Measurements from ENCODE around the gene APMAP. TPM values are rescaled to one million over a fixed set of nuclear protein-coding genes. Genes with fewer than 3 reads are reported as not detected.

The APMAP gene
- total and polyA plus RNA-seq, 9 of the 15 experiments (the other 6 are each of a cell fraction or from before 2014, with no cell fraction given) = 6.7 to 18.2 (median 14.4) TPM

- H4K20me1 ChIP-seq (replicated peaks; ENCODE audit: control insufficient read depth, insufficient read depth, low read length) = no peaks in the 10 kb centered on the region
- H3K4me2 ChIP-seq (ENCODE audit: insufficient read depth, low read length) = no peak overlapping the region
- no peak overlapping the region for H3K9ac ChIP-seq (ENCODE audit: insufficient read depth in 1 of 2, low read depth in 2 of 2, low read length in 2 of 2)
- BruUV-seq (replicated peaks) = no TSS peak
- 88% methylated on average over 5 of the region's 6 CpGs for WGBS (ENCODE audit: insufficient coverage, low coverage, missing lambda C conversion rate)
- DNase-seq (ENCODE audit: extremely low read depth in 1 of 4, low spot score in 3 of 4) (no peak), ATAC-seq (no peak), FAIRE-seq (no peak)
- no peaks in the 10 kb centered on the region for H3K79me2 ChIP-seq (ENCODE audit: control insufficient read depth, insufficient read depth, low read length)
- H3K9me1 ChIP-seq (ENCODE audit: control insufficient read depth, insufficient read depth, low read length) = no peaks in the 10 kb centered on the region
- H3K36me3 ChIP-seq (ENCODE audit: control insufficient read depth, insufficient read depth, low read length) = peaks cover 22% of the 10 kb centered on the region; the same call in 2 of the 3 replicates
- no peaks in the 10 kb centered on the region for H3K4me1 ChIP-seq (replicated peaks in 1 of 2; ENCODE audit: control insufficient read depth in 2 of 2, insufficient read depth in 2 of 2, low read length in 2 of 2)
- intact Hi-C loops (cut with micrococcal nuclease) = no loop called here
- in situ Hi-C loops (cut with MboI) = no loop called here
- no peaks in the 10 kb centered on the region for H3K27me3 ChIP-seq (ENCODE audit: control insufficient read depth in 2 of 2, insufficient read depth in 2 of 2, low read length in 2 of 2)
- no peak overlapping the region for H2AFZ ChIP-seq (ENCODE audit: low read depth, low read length)
- no peaks in the 10 kb centered on the region for H3K9me3 ChIP-seq (replicated peaks; ENCODE audit: control insufficient read depth, insufficient read depth, low read depth, low read length)
- H3K27ac ChIP-seq (ENCODE audit: extremely low read depth, low read depth, low read length) = no peak overlapping the region
- H3K4me3 ChIP-seq = no peak overlapping the region
- ChIA-PET POLR2A (no interaction called here), CTCF (ENCODE audit: low intra/inter-chr PET ratio) (no interaction called here)
- no peak for TF ChIP-seq EHMT2 (IDR thresholded peaks at IDR 0.05)
- TF ChIP-seq, protein P1, sequence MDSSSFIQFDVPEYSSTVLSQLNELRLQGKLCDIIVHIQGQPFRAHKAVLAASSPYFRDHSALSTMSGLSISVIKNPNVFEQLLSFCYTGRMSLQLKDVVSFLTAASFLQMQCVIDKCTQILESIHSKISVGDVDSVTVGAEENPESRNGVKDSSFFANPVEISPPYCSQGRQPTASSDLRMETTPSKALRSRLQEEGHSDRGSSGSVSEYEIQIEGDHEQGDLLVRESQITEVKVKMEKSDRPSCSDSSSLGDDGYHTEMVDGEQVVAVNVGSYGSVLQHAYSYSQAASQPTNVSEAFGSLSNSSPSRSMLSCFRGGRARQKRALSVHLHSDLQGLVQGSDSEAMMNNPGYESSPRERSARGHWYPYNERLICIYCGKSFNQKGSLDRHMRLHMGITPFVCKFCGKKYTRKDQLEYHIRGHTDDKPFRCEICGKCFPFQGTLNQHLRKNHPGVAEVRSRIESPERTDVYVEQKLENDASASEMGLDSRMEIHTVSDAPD (CRISPR knock-in tag; IDR thresholded peaks at IDR 0.05) = no peak
- TF ChIP-seq HOXB6 (CRISPR knock-in tag; IDR thresholded peaks at IDR 0.05; ENCODE audit: borderline replicate concordance) = no peak
- no peak for TF ChIP-seq TSC22D4 (tag; IDR thresholded peaks at IDR 0.05)
- TF ChIP-seq, protein P2, sequence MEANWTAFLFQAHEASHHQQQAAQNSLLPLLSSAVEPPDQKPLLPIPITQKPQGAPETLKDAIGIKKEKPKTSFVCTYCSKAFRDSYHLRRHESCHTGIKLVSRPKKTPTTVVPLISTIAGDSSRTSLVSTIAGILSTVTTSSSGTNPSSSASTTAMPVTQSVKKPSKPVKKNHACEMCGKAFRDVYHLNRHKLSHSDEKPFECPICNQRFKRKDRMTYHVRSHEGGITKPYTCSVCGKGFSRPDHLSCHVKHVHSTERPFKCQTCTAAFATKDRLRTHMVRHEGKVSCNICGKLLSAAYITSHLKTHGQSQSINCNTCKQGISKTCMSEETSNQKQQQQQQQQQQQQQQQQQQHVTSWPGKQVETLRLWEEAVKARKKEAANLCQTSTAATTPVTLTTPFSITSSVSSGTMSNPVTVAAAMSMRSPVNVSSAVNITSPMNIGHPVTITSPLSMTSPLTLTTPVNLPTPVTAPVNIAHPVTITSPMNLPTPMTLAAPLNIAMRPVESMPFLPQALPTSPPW (CRISPR knock-in tag; IDR thresholded peaks at IDR 0.05) = no peak
- no peak for TF ChIP-seq BRF1 (IDR thresholded peaks at IDR 0.05; ENCODE audit: borderline replicate concordance, extremely low read depth, insufficient read length)
- no peak for TF ChIP-seq HDAC3 (IDR thresholded peaks at IDR 0.05; ENCODE audit: borderline replicate concordance, partially characterized antibody)
- TF ChIP-seq MEF2D (tag; conservative IDR thresholded peaks at IDR 0.05; ENCODE audit: low read depth) = no peak
- no peak for TF ChIP-seq ZNF696 (CRISPR knock-in tag; conservative IDR thresholded peaks at IDR 0.05)
- TF ChIP-seq ZNF644 (tag; IDR thresholded peaks at IDR 0.05; ENCODE audit: low read depth) = no peak
- no peak for TF ChIP-seq CCNT2 (IDR thresholded peaks at IDR 0.05; ENCODE audit: borderline replicate concordance, extremely low read depth, insufficient read length, low read depth, low read length)
- no peak for TF ChIP-seq NCOA1 (IDR thresholded peaks at IDR 0.05; ENCODE audit: low read depth)
- no peak for TF ChIP-seq NELFE (IDR thresholded peaks at IDR 0.05; ENCODE audit: insufficient read depth, insufficient read length)
- no peak for TF ChIP-seq GATAD2B (IDR thresholded peaks at IDR 0.05; ENCODE audit: borderline replicate concordance)
Observed at GRCh38 chr20:24962510-24962909, 30.0 kb downstream of the APMAP start.

All from K562 (cell line).